ENCODE measurements around the gene SDF4.

Gene SDF4

DNA sequence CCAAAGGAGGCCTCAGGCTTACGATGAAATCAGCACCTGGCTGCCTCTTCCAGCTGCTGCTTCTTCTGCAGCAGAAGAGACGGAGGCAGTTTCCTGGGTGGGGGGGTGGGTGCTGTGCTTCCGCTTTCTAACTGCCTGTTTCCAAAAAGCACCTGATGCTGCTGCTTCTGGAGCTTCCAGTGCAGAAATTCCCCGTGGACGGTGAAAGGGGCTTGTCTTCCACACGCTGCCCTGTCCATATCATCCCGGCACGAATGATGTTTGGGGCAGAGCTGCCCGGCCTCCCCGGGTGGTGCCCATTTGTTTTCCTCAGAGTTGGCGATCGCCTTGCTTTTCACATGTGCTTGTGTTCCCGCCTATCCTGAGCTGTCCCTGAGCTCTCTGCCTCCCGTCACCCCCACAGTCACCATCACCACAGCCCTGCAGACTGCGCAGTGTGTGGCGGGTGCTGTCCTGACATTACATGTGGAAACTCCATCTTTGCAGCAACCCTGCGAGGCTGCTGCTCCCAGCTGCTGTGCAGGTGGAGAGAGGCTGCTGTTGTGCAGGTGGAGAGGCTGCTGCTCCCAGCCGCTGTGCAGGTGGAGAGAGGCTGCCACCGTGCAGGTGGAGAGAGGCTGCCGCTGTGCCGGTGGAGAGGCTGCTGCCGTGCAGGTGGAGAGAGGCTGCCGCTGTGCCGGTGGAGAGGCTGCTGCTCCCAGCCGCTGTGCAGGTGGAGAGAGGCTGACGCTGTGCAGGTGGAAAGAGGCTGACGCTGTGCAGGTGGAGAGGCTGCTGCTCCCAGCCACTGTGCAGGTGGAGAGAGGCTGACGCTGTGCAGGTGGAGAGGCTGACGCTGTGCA is 56.4 kb downstream of the SDF4 start:
- DNase-seq = no peak

GRCh38 chr1:1173793-1174415 is 57.9 kb downstream of the SDF4 start, which contains the start of gene TTLL10:
TTLL10 (plus strand) TSS chr1:1173880; CDS start chr1:1179216, 5,336 bp downstream.
- DNase-seq = no peak

GRCh38 chr1:1173061-1173792 is 58.6 kb downstream of the SDF4 start:
- DNase-seq = no peak

DNA sequence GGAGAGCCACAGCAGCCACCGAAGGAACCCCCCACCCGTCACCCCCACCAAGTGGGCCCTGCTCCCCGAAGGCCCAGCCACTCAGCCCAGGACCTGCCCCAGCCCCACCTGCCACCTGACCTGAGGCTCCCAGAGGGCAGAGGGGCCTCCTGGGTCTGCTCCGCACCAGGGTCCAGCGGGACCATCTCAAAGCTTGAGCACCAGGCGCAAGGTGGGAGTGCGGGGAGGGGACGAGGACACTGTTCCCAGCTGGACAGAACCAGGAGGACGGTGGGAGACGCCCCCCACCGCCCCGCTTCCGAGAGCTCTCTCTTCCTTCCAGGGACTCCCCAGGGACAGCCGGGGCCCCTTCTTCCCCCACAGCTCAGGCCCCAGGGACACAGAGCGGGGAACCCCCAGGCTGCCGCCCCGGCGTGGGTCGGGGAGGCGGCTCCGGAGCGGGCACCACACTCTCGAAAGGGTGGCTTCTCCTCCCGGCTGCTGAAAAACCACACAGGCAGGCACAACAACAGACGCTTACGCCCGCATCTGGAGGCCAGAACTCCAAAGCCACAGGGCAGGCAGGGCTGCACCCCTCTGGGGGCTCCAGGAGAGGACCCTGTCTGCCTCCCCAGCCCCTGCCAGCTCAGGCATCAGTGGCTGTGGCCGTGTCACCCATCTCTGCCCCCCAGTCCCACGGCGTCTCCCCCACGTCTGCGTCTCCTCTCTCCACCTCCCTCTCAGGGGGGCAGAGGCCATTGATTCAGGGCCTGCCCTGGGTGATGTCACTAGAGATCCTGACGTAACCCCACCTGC is 60.1 kb downstream of the SDF4 start:
- DNase-seq = no peak

- DNase-seq = no peak
These were observed 60.6 kb downstream of the SDF4 start for GRCh38 chr1:1171161-1171545.

DNA sequence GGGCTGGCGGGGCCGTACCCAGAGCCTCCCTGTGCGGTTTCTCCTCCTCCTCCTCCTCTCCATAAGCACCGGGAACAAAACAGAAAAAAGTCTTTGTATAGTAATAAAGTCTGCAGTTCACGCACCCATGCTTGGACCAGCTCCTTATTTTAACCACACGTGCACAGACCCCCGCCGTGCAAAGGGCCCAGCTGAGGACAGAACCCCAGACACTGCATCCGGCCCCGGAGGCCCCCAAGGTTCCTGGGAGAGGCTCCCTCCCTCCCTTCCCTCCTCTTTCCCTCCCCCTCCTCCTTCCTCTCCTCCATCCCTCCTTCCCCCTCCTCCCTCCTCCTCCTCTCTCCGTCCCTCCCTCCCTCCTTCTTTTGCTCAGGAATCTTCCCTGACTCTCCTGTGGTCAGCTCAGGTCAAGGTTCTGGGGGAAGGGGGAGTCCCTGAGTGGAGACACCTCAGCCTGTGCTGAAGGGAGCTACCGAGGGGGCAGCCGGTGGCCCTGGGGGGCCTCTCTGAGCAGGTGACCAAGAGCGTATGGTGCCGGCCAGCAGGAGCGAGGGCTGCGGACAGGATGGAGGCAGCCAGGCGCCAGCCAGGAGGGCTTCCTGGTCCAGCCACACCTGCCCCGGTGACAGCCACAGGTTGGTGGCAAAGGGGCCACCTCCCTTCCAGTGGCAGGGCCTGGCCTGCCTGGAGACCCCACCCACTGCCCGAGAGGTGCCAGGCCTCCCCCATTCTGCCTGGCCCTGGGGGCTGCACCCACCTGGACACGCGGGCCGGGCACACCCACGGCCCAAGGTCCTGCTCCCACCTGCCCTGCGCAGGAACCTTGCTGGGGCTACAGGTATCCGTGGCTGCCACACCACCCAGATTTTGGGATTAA is 61.3 kb downstream of the SDF4 start:
- no peak for DNase-seq

DNA sequence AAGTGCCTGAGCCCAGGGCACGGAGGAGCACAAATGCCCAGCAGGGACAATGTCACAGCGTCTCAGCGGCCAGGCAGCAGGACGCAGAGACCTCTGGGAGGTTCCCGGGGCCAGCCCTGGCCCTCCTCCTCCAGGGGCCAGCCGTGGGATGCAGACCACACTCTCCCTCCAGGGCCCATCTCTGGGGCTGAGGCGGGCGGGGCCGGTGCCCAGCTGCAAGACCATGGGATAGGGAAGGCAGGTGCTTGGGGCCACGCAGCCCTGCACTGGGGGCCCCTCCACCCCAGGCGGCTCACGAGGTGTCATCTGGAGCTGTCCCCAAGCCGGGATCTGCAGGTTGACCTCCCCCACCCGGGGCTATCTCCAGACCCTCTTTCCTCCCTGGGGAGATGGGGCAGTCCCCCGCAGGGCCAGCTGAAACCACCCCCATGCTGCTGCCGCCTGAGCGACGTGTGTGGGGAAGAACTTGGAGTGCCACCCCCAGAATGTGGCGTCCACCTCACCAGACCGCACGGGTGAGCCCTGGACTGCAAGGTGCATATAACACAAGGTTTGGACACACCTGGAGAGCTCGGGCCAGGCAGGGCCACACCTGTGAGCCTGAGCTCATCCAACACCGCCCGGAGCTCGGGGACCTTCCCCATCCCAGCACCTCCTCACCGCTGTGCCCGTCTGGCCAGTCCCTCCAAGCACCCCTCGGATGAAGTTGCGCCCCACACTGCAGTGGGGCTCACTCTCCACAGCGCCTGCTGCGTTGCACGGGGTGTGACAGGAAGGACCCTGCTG is 62.2 kb downstream of the SDF4 start:
- no peak for DNase-seq

GRCh38 chr1:1168451-1169411 is 63.1 kb downstream of the SDF4 start:
- no peak for DNase-seq

DNA sequence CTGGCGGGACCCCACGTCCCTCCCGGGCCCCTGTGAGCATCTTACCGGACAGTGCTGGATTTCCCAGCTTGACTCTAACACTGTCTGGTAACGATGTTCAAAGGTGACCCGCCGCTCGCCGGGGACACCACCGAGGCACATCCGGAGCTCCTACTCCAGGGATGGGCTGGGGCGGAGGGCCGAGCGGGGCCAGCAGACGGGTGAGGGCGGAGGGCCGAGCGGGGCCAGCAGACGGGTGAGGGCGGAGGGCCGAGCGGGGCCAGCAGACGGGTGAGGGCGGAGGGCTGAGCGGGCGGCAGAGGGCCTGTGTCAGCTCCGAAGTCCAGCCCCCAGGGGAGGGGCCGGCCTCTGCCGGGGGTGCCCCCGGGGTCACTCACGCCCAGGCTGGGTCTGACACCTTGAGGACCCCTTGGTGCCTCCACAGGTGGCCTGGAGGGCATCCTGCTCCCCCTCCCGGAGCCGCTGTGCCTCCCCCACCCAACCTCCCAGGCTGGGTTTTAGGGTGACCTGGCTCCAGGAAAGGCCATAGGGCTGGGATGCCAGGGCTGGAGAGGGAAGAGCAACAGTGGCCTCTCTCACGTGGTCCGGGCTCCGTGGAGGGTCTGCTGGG is 63.9 kb downstream of the SDF4 start:
- no peak for DNase-seq

- no peak for DNase-seq
These were observed 64.4 kb downstream of the SDF4 start for GRCh38 chr1:1167398-1167821.
